Transverse colon (tissue), 4 donors: ENCODE measurements around the gene SGPP1. TPM values are rescaled to one million over a fixed set of nuclear protein-coding genes. Genes with fewer than 3 reads are reported as not detected.

ENCODE experiments used
- DNase-seq: peaks from one replicate; pipeline ENCODE4 v3.0.0-alpha.2; 2019
- H3K27ac ChIP-seq, 4 donors: fragments of 200-600 bp; sonication (generic); 2 replicates each; pipeline ENCODE4 v1.5.1; 2016 to 2018; ENCODE audit warnings: inconsistent platforms in 4 of 4
- H3K27me3 ChIP-seq: fragments of 200-600 bp; sonication (generic); 2 replicates; pipeline ENCODE4 v1.5.1; 2017; ENCODE audit warnings: inconsistent platforms
- H3K36me3 ChIP-seq, 4 donors: fragments of 200-600 bp; sonication (generic); 2 replicates each; pipeline ENCODE4 v1.5.1; 2017 to 2019; ENCODE audit warnings: inconsistent platforms in 4 of 4
- H3K4me1 ChIP-seq, 4 donors: fragments of 200-600 bp; sonication (generic); 2 replicates each; pipeline ENCODE4 v1.5.1; 2017 to 2020; ENCODE audit warnings: inconsistent platforms in 4 of 4
- H3K4me3 ChIP-seq, 4 donors: fragments of 200-600 bp; sonication (generic); 1 replicate in 1 of 4; 2 replicates in 3 of 4; pipeline versions ENCODE4 v1.5.1 to v1.6.1; 2017 to 2019; ENCODE audit warnings: inconsistent platforms in 4 of 4
- H3K9me3 ChIP-seq, 2 donors: fragments of 200-600 bp; sonication (generic); 2 replicates each; pipeline ENCODE4 v1.5.1; 2017 to 2019; ENCODE audit warnings: inconsistent platforms in 2 of 2
- EP300 ChIP-seq: sonication (generic); formaldehyde crosslinking; IDR thresholded peaks from one replicate; pipeline ENCODE4 v1.6.1; 2017; ENCODE audit warnings: antibody characterized with exemption, low read depth
- POLR2A ChIP-seq: fragments of 450-650 bp; IDR thresholded peaks from one replicate; pipeline ENCODE4 v1.6.1; 2016; ENCODE audit warnings: antibody characterized with exemption, mild to moderate bottlenecking, moderate library complexity
- POLR2AphosphoS5 ChIP-seq, 3 donors: sonication (generic); formaldehyde crosslinking; IDR thresholded peaks; one replicate each; pipeline ENCODE4 v1.6.1; 2016; ENCODE audit warnings: antibody characterized with exemption in 3 of 3
- WGBS, 2 donors: methylation state at CpG; one replicate each; pipeline ENCODE4 v1.1.5; 2018; ENCODE audit warnings: low coverage in 1 of 2; 5-methylcytosine and 5-hydroxymethylcytosine counted together
- in situ Hi-C, 4 donors: fragments of 200-750 bp; cut with MboI; loops; one replicate each; pipeline versions ENCODE4 v1.15.0 to v1.15.1; 2017; ENCODE audit warnings: low sequenced_read_pairs in 3 of 4, low pct_ligation_motif_present in 1 of 4, low pct_unique_long_range_greater_than_20kb in 1 of 4
- intact Hi-C: fragments of 100-400 bp; cut with DNase I; formaldehyde crosslinking; loops from one replicate; pipeline ENCODE4 v1.15.1; 2023; ENCODE audit warnings: low total_unique reads
- total RNA-seq, 4 donors: library from RNA; depleted of rRNA; stranded (reverse); fragments of >200 nt; gene quantifications; one replicate each; pipeline ENCODE4 v1.1.0, GENCODE V29; 2016
- TF ChIP-seq, protein P1 (sequence below), 5 experiments: fragments of 200-600 bp in 3 of 5; fragments of 450-650 bp in 2 of 5; sonication (generic) in 3 of 5; IDR thresholded peaks; 1 replicate in 2 of 5; 2 replicates in 3 of 5; pipeline ENCODE4 v1.5.1; 2016 to 2017; ENCODE audit warnings: antibody characterized with exemption in 5 of 5, inconsistent platforms in 3 of 5, mild to moderate bottlenecking in 2 of 5, moderate library complexity in 1 of 5

SGPP1 gene
- total RNA-seq, 4 donors from 2014 or later = 7.6 to 23.9 (median 20.1) TPM

DNA sequence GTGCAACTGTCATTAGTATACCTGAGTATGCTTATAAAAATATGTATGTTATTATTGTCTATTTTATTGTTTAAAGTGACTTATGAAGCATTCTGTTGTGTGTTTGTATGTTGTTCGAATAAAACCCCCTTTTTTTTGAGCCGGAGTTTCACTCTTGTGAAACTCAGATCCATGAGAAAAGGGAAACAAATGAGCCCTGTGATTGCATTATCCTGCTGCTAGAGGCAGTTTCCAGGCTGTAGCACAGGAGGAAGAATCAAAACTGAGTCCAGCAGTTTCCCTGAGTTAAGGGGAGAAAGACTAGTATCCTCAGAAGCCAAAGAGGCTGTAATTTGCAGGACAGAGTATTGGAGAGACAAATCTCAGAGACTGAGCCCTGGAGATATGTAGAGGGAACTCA is 12.5 kb downstream of the SGPP1 start:
- intact Hi-C loops = no loop called here
- in situ Hi-C loops = no loop called here
- WGBS, 2 donors = 60 to 93% methylated on average over 1 to 2 of the region's 2 CpGs

DNA sequence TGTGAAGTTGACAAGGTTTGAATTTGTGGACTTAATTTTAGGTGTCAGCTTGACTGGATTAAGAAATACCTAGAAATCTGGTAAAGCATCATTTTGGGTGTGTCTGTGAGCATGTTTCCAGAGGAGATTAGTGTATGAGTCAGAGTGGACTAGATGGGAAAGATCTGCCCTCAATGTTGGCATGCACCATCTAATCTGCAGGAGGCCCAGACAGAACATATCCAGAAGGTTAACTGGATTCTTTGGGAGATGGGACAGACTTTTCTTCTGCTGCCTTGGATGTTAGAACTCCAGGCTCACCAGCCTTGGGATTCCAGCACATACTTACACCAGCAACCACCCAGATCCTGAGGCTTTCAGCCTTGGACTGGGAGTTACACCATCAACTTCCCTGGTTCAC is 14.1 kb downstream of the SGPP1 start:
- intact Hi-C loops = no loop called here
- DNase-seq = no peak
- H3K4me3 ChIP-seq = no peak overlapping the region
- H3K27ac ChIP-seq = no peak overlapping the region
- peaks cover 20 to 21% of the 10 kb centered on the region in 2 donors for H3K9me3 ChIP-seq
- H3K27me3 ChIP-seq = no peaks in the 10 kb centered on the region
- TF ChIP-seq POLR2AphosphoS5 (IDR thresholded peaks at IDR 0.05) (no peak), POLR2A (no peak), EP300 (no peak)
- TF ChIP-seq, protein P1, sequence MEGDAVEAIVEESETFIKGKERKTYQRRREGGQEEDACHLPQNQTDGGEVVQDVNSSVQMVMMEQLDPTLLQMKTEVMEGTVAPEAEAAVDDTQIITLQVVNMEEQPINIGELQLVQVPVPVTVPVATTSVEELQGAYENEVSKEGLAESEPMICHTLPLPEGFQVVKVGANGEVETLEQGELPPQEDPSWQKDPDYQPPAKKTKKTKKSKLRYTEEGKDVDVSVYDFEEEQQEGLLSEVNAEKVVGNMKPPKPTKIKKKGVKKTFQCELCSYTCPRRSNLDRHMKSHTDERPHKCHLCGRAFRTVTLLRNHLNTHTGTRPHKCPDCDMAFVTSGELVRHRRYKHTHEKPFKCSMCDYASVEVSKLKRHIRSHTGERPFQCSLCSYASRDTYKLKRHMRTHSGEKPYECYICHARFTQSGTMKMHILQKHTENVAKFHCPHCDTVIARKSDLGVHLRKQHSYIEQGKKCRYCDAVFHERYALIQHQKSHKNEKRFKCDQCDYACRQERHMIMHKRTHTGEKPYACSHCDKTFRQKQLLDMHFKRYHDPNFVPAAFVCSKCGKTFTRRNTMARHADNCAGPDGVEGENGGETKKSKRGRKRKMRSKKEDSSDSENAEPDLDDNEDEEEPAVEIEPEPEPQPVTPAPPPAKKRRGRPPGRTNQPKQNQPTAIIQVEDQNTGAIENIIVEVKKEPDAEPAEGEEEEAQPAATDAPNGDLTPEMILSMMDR (IDR thresholded peaks at IDR 0.05) = no peak
- H3K4me1 ChIP-seq = peaks cover 0 to 17% (median 2%) of the 10 kb centered on the region in 4 donors
- in situ Hi-C loops = no loop called here
- peaks cover 0 to 11% (median 0%) of the 10 kb centered on the region in 4 donors for H3K36me3 ChIP-seq

More for the DNA sequence above, 12.5 kb downstream of the SGPP1 start:
- Histone ChIP-seq H3K9me3 (peaks cover 20 to 21% of the 10 kb centered on the region in 2 donors), H3K27me3 (no peaks in the 10 kb centered on the region), H3K36me3 (peaks cover 0 to 14% (median 0%) of the 10 kb centered on the region in 4 donors), H3K4me1 (peaks cover 0 to 14% (median 0%) of the 10 kb centered on the region in 4 donors), H3K27ac (no peak overlapping the region), H3K4me3 (no peak overlapping the region)
- TF ChIP-seq POLR2AphosphoS5 (IDR thresholded peaks at IDR 0.05) (no peak), POLR2A (no peak), EP300 (no peak)
- TF ChIP-seq, protein P1 (IDR thresholded peaks at IDR 0.05) = no peak
- DNase-seq = no peak

DNA sequence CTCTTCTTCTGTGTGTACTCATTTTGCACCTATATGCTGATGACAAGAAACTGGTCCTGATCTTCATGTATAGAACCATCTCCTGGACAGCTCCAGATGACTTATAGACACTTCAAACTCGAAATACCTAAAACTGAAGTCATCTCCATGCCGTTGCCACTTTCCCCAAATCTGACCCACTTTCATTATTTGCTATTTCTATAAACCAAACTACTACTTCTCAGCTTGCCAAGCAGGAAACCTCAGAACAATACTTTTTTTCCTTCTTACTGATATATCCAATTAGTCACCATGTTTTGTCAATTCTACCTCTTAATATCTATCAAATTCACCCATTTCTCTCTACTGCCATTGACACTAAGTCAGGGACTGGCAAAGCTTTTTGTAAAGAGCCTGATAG is 14.8 kb downstream of the SGPP1 start:
- peaks cover 14 to 15% of the 10 kb centered on the region in 2 donors for H3K9me3 ChIP-seq
- TF ChIP-seq, protein P1 (IDR thresholded peaks at IDR 0.05) = no peak
- no peak for TF ChIP-seq POLR2A
- TF ChIP-seq EP300 = no peak
- TF ChIP-seq POLR2AphosphoS5 (IDR thresholded peaks at IDR 0.05) = no peak
- H3K36me3 ChIP-seq = peaks cover 0 to 11% (median 0%) of the 10 kb centered on the region in 4 donors
- H3K4me1 ChIP-seq = peaks cover 0 to 17% (median 2%) of the 10 kb centered on the region in 4 donors
- intact Hi-C loops = no loop called here
- DNase-seq = no peak
- in situ Hi-C loops = no loop called here
- 74 to 75% methylated on average over 2 of the region's 2 CpGs for WGBS, 2 donors
- H3K27ac ChIP-seq = no peak overlapping the region
- no peak overlapping the region for H3K4me3 ChIP-seq
- no peaks in the 10 kb centered on the region for H3K27me3 ChIP-seq

DNA sequence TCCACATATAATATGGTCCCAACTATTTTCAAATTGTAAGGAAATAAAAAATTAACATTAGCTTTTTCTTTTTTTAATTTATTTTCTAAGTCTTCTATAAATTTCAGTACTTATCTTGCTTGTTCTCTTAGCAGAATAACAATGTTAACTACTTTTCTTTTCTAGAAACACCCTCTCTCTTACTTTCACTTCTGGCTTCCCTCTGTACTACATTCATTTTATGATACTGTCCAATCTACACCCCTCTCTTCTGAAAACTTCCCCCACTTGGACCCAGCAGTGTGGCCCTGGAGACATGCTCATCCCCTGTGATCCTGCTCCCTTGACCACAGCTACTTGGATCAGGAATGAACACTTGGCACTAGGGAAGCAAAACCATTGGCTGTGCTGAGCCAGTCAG is 15.7 kb downstream of the SGPP1 start:
- no peaks in the 10 kb centered on the region for H3K27me3 ChIP-seq
- in situ Hi-C loops = no loop called here
- H3K27ac ChIP-seq = no peak overlapping the region
- H3K9me3 ChIP-seq = peaks cover 5 to 6% of the 10 kb centered on the region in 2 donors
- peaks cover 0 to 17% (median 2%) of the 10 kb centered on the region in 4 donors for H3K4me1 ChIP-seq
- no peak for DNase-seq
- H3K4me3 ChIP-seq = no peak overlapping the region
- intact Hi-C loops = no loop called here
- peaks cover 0 to 11% (median 0%) of the 10 kb centered on the region in 4 donors for H3K36me3 ChIP-seq
- TF ChIP-seq EP300 (no peak), POLR2A (no peak), POLR2AphosphoS5 (IDR thresholded peaks at IDR 0.05) (no peak)
- TF ChIP-seq, protein P1 (IDR thresholded peaks at IDR 0.05) = no peak
